8988T (cell line): ENCODE data around the gene CFAP74.

ENCODE experiments used
- DNase-seq: peaks from one replicate; pipeline ENCODE4 v3.0.0; 2011

The CFAP74 gene

GRCh38 chr1:1910651-1911331 is 92.8 kb downstream of the CFAP74 start:
- DNase-seq, result no peak

- no peak for DNase-seq
Measured at GRCh38 chr1:1910033-1910465, 93.5 kb downstream of the CFAP74 start.

GRCh38 chr1:1908506-1908791 is 95.1 kb downstream of the CFAP74 start:
- no peak for DNase-seq

- no peak for DNase-seq
Measured at GRCh38 chr1:1907098-1907736, 96.4 kb downstream of the CFAP74 start.

GRCh38 chr1:1906185-1907097 is 97.1 kb downstream of the CFAP74 start:
- DNase-seq, result peak; percentile 88

- DNase-seq, result no peak
Measured at GRCh38 chr1:1903224-1903623, 100.4 kb downstream of the CFAP74 start.

GRCh38 chr1:1901641-1902294 is 101.8 kb downstream of the CFAP74 start:
- DNase-seq, result no peak

GRCh38 chr1:1900883-1901640 is 102.5 kb downstream of the CFAP74 start:
- DNase-seq, result no peak

- DNase-seq, result no peak
Measured at GRCh38 chr1:1899967-1900327, 103.6 kb downstream of the CFAP74 start.

GRCh38 chr1:1899266-1899966 is 104.2 kb downstream of the CFAP74 start:
- DNase-seq, result peak; percentile 37

GRCh38 chr1:1898246-1898933 is 105.2 kb downstream of the CFAP74 start:
- no peak for DNase-seq

GRCh38 chr1:1895456-1896336 is 107.9 kb downstream of the CFAP74 start:
- DNase-seq, result no peak

GRCh38 chr1:1895060-1895418 is 108.5 kb downstream of the CFAP74 start:
- no peak for DNase-seq

- no peak for DNase-seq
Measured at GRCh38 chr1:1894354-1895059, 109.1 kb downstream of the CFAP74 start.

- DNase-seq, result no peak
Measured at GRCh38 chr1:1893997-1894353, 109.6 kb downstream of the CFAP74 start.

GRCh38 chr1:1893291-1893985 is 110.1 kb downstream of the CFAP74 start:
- no peak for DNase-seq

- DNase-seq, result no peak
Measured at GRCh38 chr1:1892763-1893120, 110.8 kb downstream of the CFAP74 start.

- DNase-seq, result no peak
Measured at GRCh38 chr1:1892079-1892762, 111.4 kb downstream of the CFAP74 start.
